Thymus (tissue), 11 donors: ENCODE data around the gene NPC2. TPM values are rescaled to one million over a fixed set of nuclear protein-coding genes. Genes with fewer than 3 reads are reported as not detected.

ENCODE experiments used
- DNase-seq, 9 donors: peaks; one replicate each; pipeline ENCODE4 v3.0.0-alpha.2; 2013; ENCODE audit warnings: low spot score in 9 of 9, low read depth in 6 of 9, missing footprints in 1 of 9
- H3K27ac ChIP-seq, 2 donors: one replicate each; pipeline ENCODE4 v1.5.1; 2013; ENCODE audit warnings: control low read depth in 1 of 2, low read depth in 1 of 2, low read length in 1 of 2, mild to moderate bottlenecking in 1 of 2, moderate library complexity in 1 of 2
- H3K27me3 ChIP-seq, 2 donors: one replicate each; pipeline ENCODE4 v1.5.1; 2013; ENCODE audit warnings: low read length in 1 of 2; ENCODE audit not compliant: control insufficient read depth in 2 of 2, insufficient read depth in 1 of 2
- H3K36me3 ChIP-seq, 2 donors: one replicate each; pipeline ENCODE4 v1.5.1; 2013; ENCODE audit warnings: low read length in 1 of 2, mild to moderate bottlenecking in 1 of 2, moderate library complexity in 1 of 2; ENCODE audit not compliant: control insufficient read depth in 2 of 2, insufficient read depth in 2 of 2
- H3K4me1 ChIP-seq, 2 donors: one replicate each; pipeline ENCODE4 v1.5.1; 2013; ENCODE audit warnings: low read length in 2 of 2; ENCODE audit not compliant: control insufficient read depth in 2 of 2, insufficient read depth in 2 of 2
- H3K4me3 ChIP-seq, 2 donors: one replicate each; pipeline ENCODE4 v1.5.1; 2013; ENCODE audit warnings: low read length in 2 of 2, control low read depth in 1 of 2, mild to moderate bottlenecking in 1 of 2
- H3K9me3 ChIP-seq, 2 donors: one replicate each; pipeline ENCODE4 v1.5.1; 2013; ENCODE audit warnings: low read length in 1 of 2, mild to moderate bottlenecking in 1 of 2; ENCODE audit not compliant: control insufficient read depth in 2 of 2, insufficient read depth in 1 of 2
- WGBS: extraction: QIAGEN DNeasy Blood & Tissue Kit; methylation state at CpG from one replicate; pipeline ENCODE4 v1.1.7; 2013; 5-methylcytosine and 5-hydroxymethylcytosine counted together
- polyA plus RNA-seq: library from polyadenylated mRNA; stranded (reverse); fragments of 200-250 nt; gene quantifications from one replicate; pipeline ENCODE4 v1.2.3, GENCODE V29; 2013
- total RNA-seq: library from RNA; stranded (reverse); fragments of 120-200 nt; gene quantifications from one replicate; pipeline ENCODE4 v1.2.4, GENCODE V29; 2013
- donor health status: healthy.

Gene NPC2
- total and polyA plus RNA-seq, 2 donors: 89.8 to 260 TPM

DNA sequence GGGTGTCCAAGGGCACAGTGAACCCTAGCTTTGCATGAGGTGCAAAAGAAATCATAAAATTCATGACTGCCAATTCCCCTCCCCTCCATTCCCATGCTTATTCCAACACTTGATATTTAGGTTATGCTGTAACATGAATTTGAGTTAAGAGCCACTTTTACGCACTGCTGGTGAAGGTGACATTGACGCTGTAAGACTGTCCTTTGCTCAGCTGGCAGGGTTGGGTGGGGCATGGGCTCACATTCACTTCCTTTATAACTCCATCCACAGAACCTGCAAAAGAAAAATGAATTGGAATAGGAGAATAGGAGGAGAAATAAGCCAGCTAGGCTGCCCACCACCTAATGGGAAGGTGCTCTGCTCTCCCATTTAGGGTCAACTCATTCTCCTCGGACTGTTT lies 6.9 kb downstream of the NPC2 start:
- Histone ChIP-seq H3K4me1 (no peaks in the 10 kb centered on the region), H3K27me3 (peaks cover under 1 to 2% of the 10 kb centered on the region in 2 donors), H3K27ac (no peak overlapping the region), H3K9me3 (no peaks in the 10 kb centered on the region), H3K4me3 (no peak overlapping the region), H3K36me3 (peaks cover 2 to 7% of the 10 kb centered on the region in 2 donors)
- WGBS: 95% methylated on average over 3 of the region's 3 CpGs
- DNase-seq: no peak

GRCh38 chr14:74483321-74483720 lies 9.8 kb downstream of the NPC2 start:
- Histone ChIP-seq H3K36me3 (peaks cover 2 to 7% of the 10 kb centered on the region in 2 donors), H3K4me1 (no peaks in the 10 kb centered on the region), H3K9me3 (no peaks in the 10 kb centered on the region), H3K27me3 (no peaks in the 10 kb centered on the region), H3K4me3 (no peak overlapping the region), H3K27ac (no peak overlapping the region)
- no peak for DNase-seq

GRCh38 chr14:74482571-74482970 lies 10.5 kb downstream of the NPC2 start:
- peaks cover 2 to 7% of the 10 kb centered on the region in 2 donors for H3K36me3 ChIP-seq
- 96% methylated on average over 3 of the region's 3 CpGs for WGBS
- no peak for DNase-seq
- H3K9me3 ChIP-seq: no peaks in the 10 kb centered on the region
- no peaks in the 10 kb centered on the region for H3K4me1 ChIP-seq
- no peak overlapping the region for H3K27ac ChIP-seq
- no peaks in the 10 kb centered on the region for H3K27me3 ChIP-seq
- H3K4me3 ChIP-seq: no peak overlapping the region

GRCh38 chr14:74480046-74480445 lies 13.1 kb downstream of the NPC2 start:
- Histone ChIP-seq H3K36me3 (peaks cover 2 to 7% of the 10 kb centered on the region in 2 donors), H3K4me3 (no peak overlapping the region), H3K4me1 (no peaks in the 10 kb centered on the region), H3K27ac (no peak overlapping the region), H3K27me3 (no peaks in the 10 kb centered on the region), H3K9me3 (no peaks in the 10 kb centered on the region)
- no peak for DNase-seq
- 94% methylated on average over 4 of the region's 4 CpGs for WGBS

DNA sequence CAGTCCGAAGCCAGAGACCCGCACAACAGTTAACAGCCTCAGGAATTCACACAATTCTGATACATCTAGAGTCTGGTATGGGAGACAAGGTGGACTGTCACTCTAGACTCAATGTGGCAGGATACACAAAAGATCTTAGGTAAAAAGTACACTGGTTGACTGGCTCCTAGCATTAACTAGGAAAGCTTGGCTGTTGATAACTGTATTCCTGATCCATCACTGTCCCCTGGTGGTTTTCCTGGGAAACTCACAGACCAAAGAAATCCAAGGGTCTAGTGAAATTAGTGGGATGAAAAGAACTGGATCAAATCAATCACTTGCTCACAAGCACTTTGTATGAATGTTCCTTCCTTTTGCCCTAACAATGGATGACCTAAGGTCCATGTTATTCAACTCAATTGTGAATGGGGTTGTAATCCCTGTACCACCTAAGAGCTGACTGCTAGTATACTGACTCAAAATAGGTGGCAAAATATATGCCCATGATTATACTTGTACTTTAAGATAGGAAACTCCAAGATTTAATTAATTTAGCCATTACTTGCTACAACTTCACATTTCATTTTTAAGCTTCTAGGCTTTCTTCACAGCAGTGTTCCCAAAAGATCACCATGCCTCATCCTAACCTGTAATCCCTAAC lies 14.0 kb downstream of the NPC2 start:
- H3K4me3 ChIP-seq: no peak overlapping the region
- no peak for DNase-seq
- 100% methylated on average over 2 of the region's 2 CpGs for WGBS

GRCh38 chr14:74476607-74477006 lies 16.5 kb downstream of the NPC2 start:
- Histone ChIP-seq H3K4me1 (no peaks in the 10 kb centered on the region), H3K36me3 (peaks cover 0 to under 1% of the 10 kb centered on the region in 2 donors), H3K27ac (no peak overlapping the region), H3K27me3 (no peaks in the 10 kb centered on the region), H3K9me3 (no peaks in the 10 kb centered on the region), H3K4me3 (no peak overlapping the region)
- no peak for DNase-seq
- 97% methylated on average over 3 of the region's 3 CpGs for WGBS

More for the DNA sequence above, 14.0 kb downstream of the NPC2 start:
- no peaks in the 10 kb centered on the region for H3K27me3 ChIP-seq
- peaks cover under 1 to 4% of the 10 kb centered on the region in 2 donors for H3K36me3 ChIP-seq
- no peaks in the 10 kb centered on the region for H3K9me3 ChIP-seq
- H3K27ac ChIP-seq: no peak overlapping the region
- H3K4me1 ChIP-seq: no peaks in the 10 kb centered on the region

DNA sequence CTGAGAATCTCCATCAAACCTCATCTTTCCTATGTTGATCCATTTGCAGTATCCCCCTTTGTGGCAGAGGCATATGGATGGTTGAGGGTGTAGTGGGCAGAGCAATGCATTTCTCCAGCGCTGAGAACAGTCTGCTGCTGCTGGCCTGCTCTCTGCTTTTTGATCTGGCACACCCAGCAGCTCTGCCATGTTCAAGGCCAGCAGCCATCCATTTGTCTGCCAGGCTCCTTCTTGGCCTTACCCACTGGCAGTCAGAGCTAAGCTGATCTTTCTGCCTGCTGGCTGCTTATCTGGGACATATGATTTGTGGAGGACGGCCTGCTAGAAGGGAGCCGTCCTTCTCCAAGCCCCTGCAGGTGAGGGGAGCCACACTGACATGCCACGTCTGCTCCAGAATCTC lies 17.0 kb downstream of the NPC2 start:
- no peaks in the 10 kb centered on the region for H3K4me1 ChIP-seq
- H3K27me3 ChIP-seq: no peaks in the 10 kb centered on the region
- no peaks in the 10 kb centered on the region for H3K9me3 ChIP-seq
- 95% methylated on average over 4 of the region's 4 CpGs for WGBS
- H3K4me3 ChIP-seq: no peak overlapping the region
- no peak for DNase-seq
- no peak overlapping the region for H3K27ac ChIP-seq
- H3K36me3 ChIP-seq: no peaks in the 10 kb centered on the region

GRCh38 chr14:74475678-74476077 lies 17.4 kb downstream of the NPC2 start:
- H3K9me3 ChIP-seq: no peaks in the 10 kb centered on the region
- H3K36me3 ChIP-seq: no peaks in the 10 kb centered on the region
- H3K4me1 ChIP-seq: no peaks in the 10 kb centered on the region
- H3K4me3 ChIP-seq: no peak overlapping the region
- WGBS: 86% methylated on average over 3 of the region's 3 CpGs
- H3K27ac ChIP-seq: no peak overlapping the region
- no peak for DNase-seq
- no peaks in the 10 kb centered on the region for H3K27me3 ChIP-seq

DNA sequence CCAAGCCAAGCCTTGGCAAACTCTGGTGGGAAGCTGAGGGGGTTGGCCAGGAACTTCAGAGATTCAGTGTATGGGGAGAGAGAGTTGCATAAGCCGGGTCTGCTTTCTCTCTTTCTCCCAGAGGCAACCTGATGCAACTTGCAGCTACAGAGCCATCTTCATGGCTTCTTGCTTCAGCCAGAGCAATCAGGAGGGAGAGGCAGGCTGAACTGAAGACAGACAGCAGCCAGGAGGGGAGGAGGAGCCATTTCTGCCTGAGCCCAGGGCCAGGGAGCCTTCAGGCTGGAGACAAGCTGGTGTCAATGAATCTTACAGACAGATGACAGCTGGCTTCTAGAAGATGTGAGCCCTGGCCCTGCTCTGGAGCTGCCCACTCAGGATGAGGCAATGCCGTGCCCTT lies 18.7 kb downstream of the NPC2 start:
- DNase-seq: no peak
- Histone ChIP-seq H3K4me1 (no peaks in the 10 kb centered on the region), H3K4me3 (no peak overlapping the region), H3K9me3 (no peaks in the 10 kb centered on the region), H3K36me3 (no peaks in the 10 kb centered on the region), H3K27ac (no peak overlapping the region), H3K27me3 (no peaks in the 10 kb centered on the region)
- WGBS: 96% methylated on average over 2 of the region's 2 CpGs
